SK-N-MC (cell line): ENCODE results near the gene MUC5B.
A peak's percentile ranks its signal among the peaks of the same experiment; 100 is the strongest.

ENCODE experiments used
- DNase-seq: peaks from one replicate; pipeline ENCODE4 v3.0.0-alpha.2; 2011; ENCODE audit warnings: low read depth, low spot score
- H3K27ac ChIP-seq: fragments of 200-600 bp; sonication (generic); 2 replicates; pipeline ENCODE4 v1.5.1; 2016; ENCODE audit warnings: mixed run types
- H3K36me3 ChIP-seq: fragments of 200-600 bp; sonication (generic); 2 replicates; pipeline ENCODE4 v1.6.1; 2017; ENCODE audit warnings: antibody characterized with exemption, low read length, mixed read lengths; ENCODE audit not compliant: insufficient read depth
- H3K4me3 ChIP-seq: fragments of 200-600 bp; sonication (generic); 2 replicates; pipeline ENCODE4 v1.5.1; 2016
- H3K9ac ChIP-seq: fragments of 200-600 bp; sonication (generic); 2 replicates; pipeline ENCODE4 v1.8.0; 2017; ENCODE audit warnings: mixed run types, mixed read lengths; ENCODE audit not compliant: insufficient read length
- H3K9me3 ChIP-seq: fragments of 200-600 bp; sonication (generic); 2 replicates; pipeline ENCODE4 v1.6.1; 2017; ENCODE audit warnings: low read depth, mild to moderate bottlenecking, antibody characterized with exemption, low read length, moderate library complexity, mixed read lengths
- EZH2 ChIP-seq: fragments of 200-600 bp; sonication (generic); IDR thresholded peaks from one replicate; pipeline ENCODE4 v1.6.1; 2017; ENCODE audit warnings: antibody characterized with exemption
- FOXP2 ChIP-seq: optimal IDR thresholded peaks from 2 replicates; pipeline ENCODE3; 2011; ENCODE audit warnings: mild to moderate bottlenecking, moderate library complexity; ENCODE audit not compliant: insufficient read depth; ENCODE audit errors: extremely low read length, control extremely low read depth
- POLR2AphosphoS5 ChIP-seq: IDR thresholded peaks from 2 replicates; pipeline ENCODE4 v1.6.1; 2012; ENCODE audit warnings: mild to moderate bottlenecking, low read depth, low read length, borderline replicate concordance

The MUC5B gene

DNA sequence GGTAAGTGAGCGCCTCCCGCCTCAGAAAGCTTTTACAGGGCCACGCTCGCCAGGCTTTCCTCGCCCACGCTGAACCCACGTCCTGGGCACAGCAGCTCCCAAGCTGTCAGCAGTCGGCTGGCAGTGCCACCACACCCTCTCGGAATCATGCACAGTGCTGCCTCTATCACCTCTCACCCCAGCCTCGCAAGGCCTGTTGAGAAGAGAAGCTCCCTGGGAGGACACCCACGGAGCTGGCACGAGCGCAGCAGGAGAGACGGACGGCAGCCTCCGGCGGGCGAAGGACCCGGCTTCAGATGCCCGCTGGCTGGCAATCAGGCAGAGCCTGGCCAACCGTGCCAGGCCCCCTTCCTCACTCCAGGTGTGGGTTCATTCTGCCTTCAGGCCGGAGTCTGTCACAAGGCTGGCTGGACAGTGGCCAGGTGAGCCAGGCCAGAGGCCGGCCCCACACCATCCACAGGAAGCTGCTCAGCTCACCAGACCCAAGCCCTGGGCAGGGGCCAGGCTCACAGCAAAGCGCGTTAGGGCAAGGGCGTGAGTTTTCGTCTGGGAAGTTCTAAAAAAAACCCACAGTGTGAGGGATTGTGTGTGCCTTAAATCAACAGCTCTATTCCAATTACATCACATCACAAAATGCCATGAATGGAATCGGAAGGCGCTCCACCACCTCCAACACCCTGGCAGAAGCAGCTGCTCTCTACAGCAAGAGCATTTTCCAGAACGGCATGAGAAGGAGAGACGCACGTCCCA, 53.4 kb downstream of the MUC5B start:
- TF ChIP-seq EZH2 (no peak), FOXP2 (no peak), POLR2AphosphoS5 (no peak)
- DNase-seq, result no peak
- Histone ChIP-seq H3K27ac (no peak overlapping the region), H3K9me3 (no peaks in the 10 kb centered on the region), H3K4me3 (no peak overlapping the region), H3K36me3 (peaks cover 6% of the 10 kb centered on the region; the same call in 1 of the 2 replicates), H3K9ac (no peak overlapping the region)

DNA sequence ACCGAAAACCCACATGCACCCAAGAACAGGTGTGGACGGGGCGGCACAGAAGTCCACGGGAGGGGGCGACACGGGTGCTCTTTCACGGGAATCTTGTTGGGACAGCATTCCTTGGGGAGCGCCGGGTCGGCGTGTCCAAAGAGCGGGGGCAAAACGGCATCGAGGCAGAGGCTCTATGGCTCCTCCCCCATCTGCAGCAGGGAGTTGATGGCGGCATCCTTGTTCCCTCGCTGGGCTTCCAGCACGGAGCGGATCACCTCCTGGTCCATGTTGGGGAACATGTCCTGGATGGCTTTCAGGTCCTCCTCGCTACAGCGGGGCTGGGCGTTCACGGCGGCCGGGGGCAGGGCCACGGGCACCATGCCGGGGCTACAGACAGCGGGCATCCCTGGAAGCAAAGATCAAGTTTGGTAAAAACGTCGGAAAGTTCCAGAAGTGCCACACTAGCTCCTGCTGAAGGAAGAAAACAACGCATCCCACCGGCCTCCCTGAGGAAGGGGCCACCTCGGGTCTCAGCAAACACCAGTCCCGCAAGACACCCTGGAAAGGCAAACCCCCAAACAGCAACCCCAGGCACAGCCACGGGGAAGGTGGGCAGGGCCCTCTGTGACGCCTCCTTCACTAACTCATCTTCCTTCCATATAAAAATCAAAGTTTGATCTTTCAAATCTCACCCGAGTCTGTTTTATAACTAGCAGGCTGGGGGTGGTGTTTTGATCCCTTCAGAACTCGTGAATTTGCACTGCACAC, 54.2 kb downstream of the MUC5B start:
- H3K36me3 ChIP-seq, result peaks cover 6% of the 10 kb centered on the region; the same call in 1 of the 2 replicates
- DNase-seq, result no peak
- TF ChIP-seq POLR2AphosphoS5, result no peak

DNA sequence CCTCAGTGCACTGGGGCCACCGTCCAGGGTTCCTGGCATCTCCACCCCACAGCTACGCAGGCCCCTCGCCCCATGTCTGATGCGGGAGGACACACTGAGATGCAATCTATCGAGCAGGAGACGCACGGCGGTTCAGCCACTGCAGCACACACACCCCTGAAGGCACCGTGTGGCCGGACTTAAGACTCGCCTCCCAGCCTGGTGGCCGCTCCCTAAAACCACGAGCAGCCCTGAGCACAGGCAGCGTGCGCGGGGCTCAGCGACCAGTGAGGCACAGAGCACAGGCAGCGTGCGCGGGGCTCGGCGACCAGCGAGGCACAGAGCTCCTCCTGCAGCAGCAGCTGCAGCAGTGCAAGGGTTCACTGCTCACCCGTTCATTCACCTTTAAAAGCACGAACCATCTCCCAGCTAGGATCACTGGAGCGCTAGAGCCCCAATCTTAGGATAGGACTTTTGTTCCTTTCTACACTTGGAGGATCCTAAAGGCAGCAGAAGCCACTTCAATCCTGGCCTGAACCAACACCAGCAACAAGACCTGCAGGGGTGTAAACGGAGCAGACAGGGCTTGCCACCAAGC, 55.2 kb downstream of the MUC5B start:
- Histone ChIP-seq H3K36me3 (peaks cover 6% of the 10 kb centered on the region; the same call in 1 of the 2 replicates), H3K9me3 (no peaks in the 10 kb centered on the region), H3K27ac (no peak overlapping the region), H3K9ac (no peak overlapping the region), H3K4me3 (no peak overlapping the region)
- TF ChIP-seq POLR2AphosphoS5 (no peak), FOXP2 (no peak), EZH2 (no peak)
- no peak for DNase-seq

More for the DNA sequence above, 54.2 kb downstream of the MUC5B start:
- Histone ChIP-seq H3K9me3 (no peaks in the 10 kb centered on the region), H3K9ac (no peak overlapping the region), H3K27ac (no peak overlapping the region), H3K4me3 (no peak overlapping the region)

DNA sequence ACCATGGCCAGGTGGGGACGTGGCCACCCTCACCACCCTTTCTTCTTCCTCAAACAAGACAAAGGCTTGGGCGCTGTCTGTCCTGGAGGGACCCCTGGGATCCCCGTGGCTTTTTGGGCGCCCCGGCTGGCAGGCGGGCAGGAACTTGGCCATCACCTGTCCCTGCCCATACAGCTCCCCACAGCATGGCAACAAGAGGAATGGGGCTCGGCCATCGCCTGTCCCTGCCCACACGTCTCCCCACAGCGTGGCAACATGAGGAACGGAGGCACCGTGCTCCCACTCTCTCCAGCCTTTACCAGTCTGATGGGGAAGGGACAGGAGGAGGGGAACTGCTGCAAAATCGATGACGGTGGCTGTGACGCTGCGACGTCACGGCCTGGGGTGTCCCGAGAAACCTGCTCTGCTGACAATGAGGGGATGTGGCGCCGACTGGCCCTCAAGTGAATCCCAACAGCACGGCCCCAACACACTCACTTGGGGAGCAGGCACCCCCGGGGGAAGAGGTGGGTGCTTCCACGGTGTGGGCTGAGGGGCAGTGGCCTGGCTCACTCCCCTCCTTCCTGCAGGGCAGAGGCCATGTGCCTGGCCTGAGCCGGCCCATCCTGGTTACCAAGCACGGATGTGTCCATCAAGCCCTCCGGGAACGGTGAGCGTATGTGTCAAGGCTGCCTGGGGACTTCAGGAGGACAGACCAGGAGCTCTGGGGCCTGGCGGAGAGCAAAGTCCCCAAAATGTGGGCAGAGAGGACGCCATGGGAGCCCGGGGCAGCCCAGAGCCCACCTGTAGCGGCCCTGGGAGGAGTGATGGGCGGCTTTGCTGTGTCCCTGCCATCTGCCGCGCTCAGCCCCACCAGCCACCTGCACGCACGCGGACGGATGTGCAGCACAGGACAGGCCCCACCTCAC, 56.2 kb downstream of the MUC5B start:
- H3K27ac ChIP-seq, result no peak overlapping the region
- no peak for TF ChIP-seq EZH2
- TF ChIP-seq FOXP2, result no peak
- no peak for TF ChIP-seq POLR2AphosphoS5
- H3K9ac ChIP-seq, result no peak overlapping the region
- no peak overlapping the region for H3K4me3 ChIP-seq
- H3K36me3 ChIP-seq, result peaks cover 6% of the 10 kb centered on the region; the same call in 1 of the 2 replicates
- DNase-seq, result no peak
- H3K9me3 ChIP-seq, result no peaks in the 10 kb centered on the region

DNA sequence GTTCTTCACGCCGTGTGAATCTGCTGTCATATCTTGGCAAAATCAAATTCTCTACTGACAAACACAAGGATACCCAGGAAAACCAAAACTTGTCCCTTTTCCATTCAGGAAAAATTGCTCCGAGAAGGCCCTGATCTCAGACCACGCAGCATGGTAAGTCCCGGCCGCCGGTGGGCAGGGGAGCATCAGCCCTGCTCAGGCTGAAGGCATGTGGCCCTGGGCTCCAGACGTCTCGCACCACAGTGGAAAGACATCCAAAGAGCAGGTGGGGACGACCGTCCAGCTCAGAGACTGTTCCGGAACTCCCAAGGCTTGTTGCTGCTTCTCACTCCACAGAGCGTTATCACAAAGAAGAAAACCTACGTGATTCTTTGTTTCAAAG, 56.8 kb downstream of the MUC5B start:
- H3K9me3 ChIP-seq, result no peaks in the 10 kb centered on the region
- no peak for DNase-seq
- TF ChIP-seq POLR2AphosphoS5 (no peak), FOXP2 (no peak), EZH2 (no peak)
- H3K9ac ChIP-seq, result no peak overlapping the region
- H3K4me3 ChIP-seq, result no peak overlapping the region
- peaks cover 6% of the 10 kb centered on the region; the same call in 1 of the 2 replicates for H3K36me3 ChIP-seq
- no peak overlapping the region for H3K27ac ChIP-seq

DNA sequence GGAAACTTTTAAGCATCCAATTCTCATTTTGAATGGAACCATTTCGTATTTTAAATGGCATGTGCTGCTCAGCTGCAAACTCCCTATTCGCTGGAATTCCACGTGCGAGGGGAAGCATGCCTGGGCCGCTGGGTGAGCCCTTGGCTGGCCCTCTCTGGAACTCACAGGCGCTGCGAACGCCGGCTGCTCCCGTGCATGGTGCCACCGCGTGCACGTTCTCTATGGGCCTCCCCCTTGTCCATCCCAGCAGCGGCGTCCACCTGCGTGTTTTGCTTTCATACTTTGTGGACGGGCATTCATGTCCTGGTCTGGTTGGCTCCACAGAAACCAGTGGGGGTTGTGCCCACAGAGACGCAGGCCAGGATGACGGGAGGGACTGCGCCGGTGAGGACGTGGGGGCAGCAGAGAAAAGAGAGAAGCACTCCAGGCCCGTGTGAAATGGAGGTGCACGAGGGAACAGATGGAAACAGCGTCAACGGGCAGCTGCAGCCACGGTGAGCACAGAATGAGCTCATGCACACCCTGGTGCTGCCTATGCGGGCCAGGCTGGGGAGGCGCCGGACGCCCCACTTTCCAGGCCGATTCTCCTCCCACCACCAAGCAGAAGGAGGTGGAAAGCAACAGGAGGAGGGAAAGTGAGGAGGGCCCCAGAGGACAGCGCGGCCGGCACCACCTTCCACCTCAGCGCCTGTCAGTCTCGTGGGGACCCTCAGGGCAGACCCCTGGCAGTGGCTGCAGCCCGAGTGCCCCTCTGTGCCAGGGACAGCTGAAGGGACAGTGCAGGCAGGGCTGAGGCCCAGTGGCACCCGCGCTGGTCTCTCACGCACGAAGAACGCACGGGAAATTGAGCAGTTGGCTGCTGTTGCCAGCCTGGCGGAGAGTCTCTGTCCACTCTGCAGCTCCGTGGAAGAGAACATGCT, 57.5 kb downstream of the MUC5B start:
- no peaks in the 10 kb centered on the region for H3K9me3 ChIP-seq
- H3K36me3 ChIP-seq, result peaks cover 6% of the 10 kb centered on the region; the same call in 1 of the 2 replicates
- no peak for TF ChIP-seq EZH2
- TF ChIP-seq POLR2AphosphoS5, result no peak
- TF ChIP-seq FOXP2, result no peak
- DNase-seq, result no peak
- H3K9ac ChIP-seq, result peak overlapping the region; percentile 66
- H3K27ac ChIP-seq, result peak overlapping the region; percentile 100
- no peak overlapping the region for H3K4me3 ChIP-seq
